ENCODE data around the gene IL1RAP.

The IL1RAP gene

GRCh38 chr3:190680691-190681090 is 166.8 kb downstream of the IL1RAP start:
- no peak overlapping the region for H3K4me3 ChIP-seq (ENCODE audit: low read depth, low read length)
- DNase-seq (ENCODE audit: low read depth) = no peak
- TF ChIP-seq CTCF (IDR thresholded peaks at IDR 0.05; ENCODE audit: control insufficient read depth, extremely low read depth, insufficient read depth) = no peak

- H3K4me3 ChIP-seq (ENCODE audit: low read depth, low read length) = no peak overlapping the region
- no peak for DNase-seq (ENCODE audit: low read depth)
- TF ChIP-seq CTCF (IDR thresholded peaks at IDR 0.05; ENCODE audit: control insufficient read depth, extremely low read depth, insufficient read depth) = no peak
These were observed 170.9 kb downstream of the IL1RAP start for GRCh38 chr3:190684776-190685175.

GRCh38 chr3:190686011-190686410 is 172.1 kb downstream of the IL1RAP start:
- no peak overlapping the region for H3K4me3 ChIP-seq (ENCODE audit: low read depth, low read length)
- no peak for DNase-seq (ENCODE audit: low read depth)
- TF ChIP-seq CTCF (IDR thresholded peaks at IDR 0.05; ENCODE audit: control insufficient read depth, extremely low read depth, insufficient read depth) = no peak

- TF ChIP-seq CTCF (IDR thresholded peaks at IDR 0.05; ENCODE audit: control insufficient read depth, extremely low read depth, insufficient read depth) = no peak
These were observed 176.4 kb downstream of the IL1RAP start for GRCh38 chr3:190690246-190690645.

GRCh38 chr3:190692256-190692655 is 178.4 kb downstream of the IL1RAP start:
- H3K4me3 ChIP-seq (ENCODE audit: low read depth, low read length) = no peak overlapping the region
- no peak for TF ChIP-seq CTCF (IDR thresholded peaks at IDR 0.05; ENCODE audit: control insufficient read depth, extremely low read depth, insufficient read depth)
- no peak for DNase-seq (ENCODE audit: low read depth)

More at GRCh38 chr3:190690246-190690645, 176.4 kb downstream of the IL1RAP start:
- H3K4me3 ChIP-seq (ENCODE audit: low read depth, low read length) = no peak overlapping the region
- no peak for DNase-seq (ENCODE audit: low read depth)

GRCh38 chr3:190694335-190695001 is 180.6 kb downstream of the IL1RAP start:
- no peak overlapping the region for H3K4me3 ChIP-seq (ENCODE audit: low read depth, low read length)
- no peak for TF ChIP-seq CTCF (IDR thresholded peaks at IDR 0.05; ENCODE audit: control insufficient read depth, extremely low read depth, insufficient read depth)
- DNase-seq (ENCODE audit: low read depth) = peak; percentile 15

- DNase-seq (ENCODE audit: low read depth) = no peak
- TF ChIP-seq CTCF (IDR thresholded peaks at IDR 0.05; ENCODE audit: control insufficient read depth, extremely low read depth, insufficient read depth) = no peak
- H3K4me3 ChIP-seq (ENCODE audit: low read depth, low read length) = no peak overlapping the region
These were observed 181.3 kb downstream of the IL1RAP start for GRCh38 chr3:190695225-190695624.

All from LNCaP clone FGC (cell line).